ENCODE results near the gene LPCAT4.

The LPCAT4 gene

DNA sequence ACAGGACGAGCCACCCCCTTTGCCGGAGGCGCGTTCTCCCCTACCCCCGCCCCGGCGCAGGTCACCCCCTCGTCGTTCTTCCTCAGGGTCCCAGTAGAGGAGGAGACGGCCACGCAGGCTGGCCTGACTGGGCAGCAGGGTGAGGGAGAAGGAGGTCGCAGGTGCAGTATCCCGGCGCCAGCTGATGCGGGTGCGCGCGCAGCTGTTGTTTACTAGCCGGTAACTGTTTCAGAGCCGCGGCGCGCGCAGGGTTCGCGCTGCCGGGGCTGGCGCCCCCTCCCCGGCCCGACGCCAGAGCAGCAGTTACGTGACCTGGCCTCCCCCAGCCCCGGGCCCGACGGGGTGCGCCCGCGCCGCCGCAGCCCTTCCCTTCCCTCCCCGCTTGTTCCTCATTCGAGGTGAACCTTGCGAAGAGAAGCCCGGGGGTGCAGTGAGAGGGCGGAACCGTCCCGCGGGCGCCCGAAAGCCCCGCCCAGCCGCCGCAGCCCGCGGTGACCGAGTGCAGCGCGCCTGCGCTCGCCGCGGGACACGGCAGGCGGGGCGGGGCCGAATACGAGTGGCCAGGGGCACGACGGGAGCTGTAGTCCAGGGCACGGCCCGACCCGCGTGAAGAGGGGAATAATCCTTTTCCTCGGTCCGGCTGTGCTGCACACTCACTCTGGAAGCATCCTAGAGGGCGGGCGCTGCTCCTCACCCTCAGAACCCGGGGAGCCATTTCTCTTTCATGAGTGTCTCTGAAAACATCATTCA is 29.3 kb downstream of the LPCAT4 start, which contains the start of gene SLC12A6:
Gene SLC12A6 (minus strand): TSS at position 225 of the 750 bp plus-strand sequence. CDS start 1,101 bp downstream, outside the sequence.
- DNase-seq (ENCODE audit: low spot score) (peak; percentile 82), FAIRE-seq (no peak)

DNA sequence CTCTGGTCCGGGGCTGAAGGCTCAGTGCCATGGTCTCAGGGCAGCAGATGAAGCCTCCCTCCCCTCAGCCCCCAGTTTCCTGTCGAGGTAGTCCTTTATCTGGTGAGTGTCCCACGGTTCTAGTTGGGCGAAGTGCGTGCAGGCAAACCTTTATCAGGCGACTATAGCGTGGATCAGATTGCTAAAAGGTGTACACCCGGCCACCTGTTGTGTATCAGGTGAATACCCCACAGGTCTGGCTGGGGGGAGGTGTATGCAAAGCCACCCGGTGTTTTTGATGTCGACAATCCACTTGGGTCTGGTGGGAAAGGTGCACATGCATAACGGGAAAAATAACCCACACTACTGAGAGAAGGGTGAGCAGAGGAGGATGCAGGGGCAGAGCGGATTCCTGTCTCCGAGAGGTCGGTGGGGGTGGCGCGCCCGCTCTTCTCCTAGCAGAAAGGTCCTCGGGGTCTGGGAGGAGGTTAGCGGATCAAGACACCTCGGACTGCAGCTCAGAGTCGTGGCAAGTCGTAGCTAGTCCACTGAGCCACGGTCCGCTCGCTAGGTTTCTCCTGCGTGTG is 29.9 kb downstream of the LPCAT4 start:
- no peak for FAIRE-seq

DNA sequence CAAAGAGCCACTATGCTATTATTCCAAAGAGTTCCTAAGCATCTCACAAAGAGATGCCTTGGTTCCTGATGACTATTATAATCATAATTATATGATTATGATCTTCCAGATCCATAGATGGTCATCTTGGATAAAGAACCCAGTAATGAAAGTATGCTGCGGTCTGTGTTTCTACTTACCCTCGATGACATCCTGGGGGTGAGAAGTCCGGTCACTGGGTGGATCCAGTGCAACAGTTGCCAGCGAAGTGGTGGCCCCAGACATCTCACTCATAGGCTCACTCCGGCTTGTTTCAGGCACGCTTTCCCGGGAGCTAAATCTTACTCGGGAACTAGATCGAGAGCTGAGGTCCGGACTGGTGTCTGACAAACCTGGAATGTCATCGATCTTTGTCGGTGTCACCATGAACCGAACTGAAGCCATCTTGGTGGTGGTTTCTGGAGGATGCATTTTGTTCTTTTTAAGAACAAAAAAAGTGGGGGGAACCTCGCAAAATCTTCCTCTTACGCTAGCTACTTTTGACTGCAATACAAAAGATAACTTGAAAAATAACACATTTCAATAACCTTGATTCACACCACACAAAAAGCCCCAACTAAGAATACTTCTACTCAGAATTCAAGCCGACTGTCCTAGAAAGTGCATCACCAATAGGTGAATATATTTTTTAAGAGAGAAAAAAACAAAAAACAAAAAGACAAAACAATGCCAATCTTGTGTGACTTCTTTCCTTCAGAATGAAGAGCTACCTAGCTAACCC is 30.6 kb downstream of the LPCAT4 start:
- no peak for FAIRE-seq
- no peak for DNase-seq (ENCODE audit: low spot score)

More for the DNA sequence above, 29.9 kb downstream of the LPCAT4 start:
- no peak for DNase-seq (ENCODE audit: low spot score)

DNA sequence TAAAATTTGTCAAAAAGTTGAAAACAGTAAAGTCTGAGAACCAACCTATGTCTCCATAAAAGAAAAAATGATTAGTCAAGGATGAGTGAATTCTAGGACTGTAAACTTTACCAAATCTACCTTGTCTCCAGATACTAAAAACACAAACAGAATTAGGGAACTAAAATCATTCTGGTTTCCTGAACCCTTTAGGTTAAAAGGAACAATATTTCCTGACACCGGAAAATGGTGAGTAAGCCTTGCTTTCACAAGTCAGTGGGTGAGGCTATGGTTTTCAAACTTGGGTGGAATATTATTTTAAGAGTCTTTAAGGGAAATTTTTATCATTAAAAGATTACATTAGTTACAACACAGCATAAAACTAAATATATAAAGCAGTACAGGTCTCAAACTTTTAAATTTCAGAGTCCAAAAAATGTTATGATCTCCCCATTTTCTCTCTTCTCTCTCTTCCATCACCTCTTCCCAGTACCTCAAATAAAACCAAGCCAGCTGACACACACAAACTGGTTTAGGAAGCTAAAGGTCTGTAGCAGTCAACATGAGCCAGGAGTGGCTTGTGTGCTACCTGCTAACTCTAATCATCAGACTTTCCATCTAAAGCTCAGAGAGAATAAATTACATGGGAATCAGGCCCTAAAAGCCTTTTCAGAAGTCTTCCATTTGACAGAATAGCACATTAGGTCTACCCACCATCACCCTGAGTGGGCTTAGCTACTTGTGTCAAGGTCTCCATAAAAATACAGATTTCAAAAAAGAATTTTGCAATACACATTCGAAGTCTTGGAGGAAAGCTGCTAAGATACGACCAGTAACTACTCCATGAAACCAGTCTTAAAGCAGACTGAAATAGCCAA is 31.6 kb downstream of the LPCAT4 start:
- FAIRE-seq (no peak), DNase-seq (ENCODE audit: low spot score) (no peak)

DNA sequence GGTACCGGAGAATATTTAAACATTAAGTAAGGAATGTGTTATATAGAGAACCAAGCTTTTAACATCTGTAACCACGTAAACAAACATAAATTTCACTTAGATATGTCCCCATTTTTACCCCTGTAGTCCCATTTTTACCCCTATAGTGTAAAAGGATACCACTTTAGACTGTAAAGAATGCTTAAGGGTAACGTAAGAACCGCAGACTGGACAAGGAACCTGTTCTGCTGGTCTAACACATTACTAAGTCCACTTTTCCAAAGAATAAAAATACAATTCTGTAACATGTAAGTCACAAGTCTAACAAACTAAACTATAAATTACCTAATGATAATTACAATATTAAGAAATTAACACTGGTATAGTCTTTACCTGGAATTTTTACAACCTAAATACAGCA is 32.3 kb downstream of the LPCAT4 start:
- no peak for FAIRE-seq

DNA sequence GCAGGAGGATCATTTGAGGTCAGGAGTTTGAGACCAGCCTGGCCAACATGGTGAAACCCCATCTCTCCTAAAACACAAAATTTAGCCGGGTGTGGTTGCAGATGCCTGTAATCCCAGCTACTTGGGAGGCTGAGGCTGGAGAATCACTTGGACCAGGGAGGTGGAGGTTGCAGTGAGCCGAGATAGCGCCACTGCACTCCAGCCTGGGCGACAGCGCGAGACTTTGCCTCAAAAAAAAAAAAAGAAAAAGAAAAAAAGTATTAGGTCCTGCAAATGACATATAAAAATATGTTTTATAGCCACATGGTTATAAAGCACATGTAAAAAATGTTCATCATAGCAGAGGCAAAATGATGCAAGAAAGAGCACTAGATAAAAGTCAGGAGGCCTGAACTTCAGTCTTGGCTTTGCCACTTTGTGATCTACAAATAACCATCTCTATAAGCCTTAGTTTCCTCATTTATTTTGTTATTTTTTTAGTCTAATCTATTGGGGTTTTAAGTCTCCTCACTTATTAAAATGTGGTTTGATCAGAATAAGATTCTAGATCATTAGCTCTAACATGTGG is 34.4 kb downstream of the LPCAT4 start:
- FAIRE-seq (no peak), DNase-seq (ENCODE audit: low spot score) (no peak)

More for the DNA sequence above, 32.3 kb downstream of the LPCAT4 start:
- no peak for DNase-seq (ENCODE audit: low spot score)

DNA sequence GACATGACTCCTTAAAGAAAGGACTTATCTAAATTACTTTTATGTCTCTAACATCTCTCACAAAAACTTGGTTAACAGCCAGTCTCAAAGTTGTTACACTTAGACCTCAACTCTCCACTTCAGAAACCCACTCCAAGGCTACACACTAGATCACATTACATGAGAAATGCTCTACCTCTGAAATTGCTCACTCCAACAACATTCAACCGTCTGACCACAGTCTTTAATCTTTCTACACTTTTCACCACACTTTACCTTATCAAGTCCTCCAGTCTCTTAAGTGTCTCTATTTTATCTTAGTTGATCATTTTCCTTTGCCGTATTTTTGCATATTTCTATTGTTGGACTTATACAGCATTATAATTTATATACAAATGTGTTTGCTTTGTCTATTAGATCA is 35.2 kb downstream of the LPCAT4 start:
- FAIRE-seq: no peak
- no peak for DNase-seq (ENCODE audit: low spot score)

DNA sequence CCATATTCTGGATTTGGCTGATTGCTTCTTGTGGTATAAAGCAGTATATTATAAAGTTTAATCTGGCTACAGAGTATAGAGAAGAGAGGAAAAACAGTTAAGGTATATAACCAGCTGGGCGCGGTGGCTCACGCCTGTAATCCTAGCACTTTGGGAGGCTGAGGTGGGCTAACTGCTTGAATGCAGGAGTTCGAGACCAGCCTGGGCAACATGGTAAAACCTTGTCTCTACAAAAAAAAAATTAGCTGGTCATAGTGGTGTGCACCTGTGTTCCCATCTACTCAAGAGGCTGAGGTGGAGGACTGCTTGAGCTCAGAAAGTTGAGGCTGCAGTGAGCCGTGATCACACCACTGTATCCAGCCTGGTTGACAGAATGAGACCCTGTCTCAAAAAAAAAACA is 36.7 kb downstream of the LPCAT4 start:
- no peak for FAIRE-seq

DNA sequence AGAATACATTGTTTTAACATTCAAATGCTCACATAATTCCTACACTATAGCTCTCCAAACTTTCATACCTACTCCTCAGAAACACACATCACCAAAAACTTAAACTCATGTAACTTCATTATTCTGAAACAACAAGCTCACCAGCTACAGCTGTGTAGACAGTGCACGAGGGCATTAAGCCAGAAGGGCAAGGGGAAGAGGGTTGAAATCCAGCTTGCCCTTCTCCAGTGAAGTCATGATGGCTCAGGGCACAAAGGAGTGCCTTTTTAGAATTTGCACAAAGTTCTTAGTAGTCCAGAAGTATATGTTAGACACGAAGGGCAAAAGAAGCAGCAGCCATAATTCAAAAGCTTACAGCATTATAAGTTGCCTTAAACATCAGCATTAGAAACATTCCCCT is 38.0 kb downstream of the LPCAT4 start:
- FAIRE-seq (no peak), DNase-seq (ENCODE audit: low spot score) (no peak)

More for the DNA sequence above, 36.7 kb downstream of the LPCAT4 start:
- no peak for DNase-seq (ENCODE audit: low spot score)

DNA sequence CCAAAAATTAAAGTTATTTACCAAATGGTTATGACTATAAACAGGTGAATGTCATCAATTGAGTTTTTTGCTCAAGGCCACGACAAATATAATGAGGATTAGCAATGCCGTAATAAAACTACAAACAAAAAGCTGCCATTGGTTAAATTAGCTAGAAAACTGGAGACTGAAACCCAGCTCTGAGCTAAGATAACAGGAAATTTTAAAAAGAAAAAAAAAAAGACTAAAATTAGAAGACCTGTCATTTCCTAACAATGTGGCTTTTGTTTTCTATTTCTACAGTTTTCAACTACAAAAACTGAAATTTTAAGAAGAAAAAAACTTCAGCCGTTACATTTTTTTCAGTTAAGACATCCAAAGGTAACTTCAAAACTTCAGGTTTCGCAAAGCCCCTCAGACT is 39.1 kb downstream of the LPCAT4 start:
- DNase-seq (ENCODE audit: low spot score) (no peak), FAIRE-seq (no peak)

DNA sequence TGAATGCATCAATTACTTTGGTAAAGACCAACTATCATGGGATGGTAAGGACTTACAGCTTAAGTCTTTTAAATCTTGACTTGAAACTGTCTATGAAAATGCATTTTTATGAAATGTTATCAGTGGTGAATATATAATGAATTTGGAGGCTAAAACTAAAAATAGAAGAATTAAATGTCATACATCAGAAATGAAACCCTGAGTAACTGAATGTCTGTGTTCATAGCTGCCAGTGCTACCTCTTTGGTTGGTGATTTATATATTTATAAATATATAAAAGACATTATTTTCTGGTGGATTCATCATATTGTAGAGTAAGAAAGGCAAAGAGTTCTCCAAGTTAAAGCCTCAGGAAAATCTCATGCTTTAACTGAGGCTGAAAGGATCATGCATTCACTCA is 41.6 kb downstream of the LPCAT4 start:
- FAIRE-seq (no peak), DNase-seq (ENCODE audit: low spot score) (no peak)

DNA sequence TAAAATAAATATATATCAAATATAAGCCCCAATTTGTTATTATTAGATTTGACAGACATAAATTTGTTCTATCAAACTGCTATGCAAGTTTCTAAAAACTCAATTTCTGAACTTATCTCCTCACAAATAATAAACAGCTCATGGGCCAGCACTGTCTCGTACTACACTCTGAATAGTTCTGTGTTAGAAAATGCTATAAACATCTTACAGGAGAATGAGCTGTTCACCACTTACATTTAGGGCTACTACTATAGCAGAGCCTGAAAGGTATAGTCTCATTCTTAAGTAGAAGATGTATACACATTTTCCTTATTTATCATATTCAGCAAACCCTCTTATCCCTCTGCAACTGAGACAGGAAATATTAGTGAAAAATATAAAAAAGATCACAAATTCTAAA is 42.1 kb downstream of the LPCAT4 start:
- FAIRE-seq (no peak), DNase-seq (ENCODE audit: low spot score) (no peak)

DNA sequence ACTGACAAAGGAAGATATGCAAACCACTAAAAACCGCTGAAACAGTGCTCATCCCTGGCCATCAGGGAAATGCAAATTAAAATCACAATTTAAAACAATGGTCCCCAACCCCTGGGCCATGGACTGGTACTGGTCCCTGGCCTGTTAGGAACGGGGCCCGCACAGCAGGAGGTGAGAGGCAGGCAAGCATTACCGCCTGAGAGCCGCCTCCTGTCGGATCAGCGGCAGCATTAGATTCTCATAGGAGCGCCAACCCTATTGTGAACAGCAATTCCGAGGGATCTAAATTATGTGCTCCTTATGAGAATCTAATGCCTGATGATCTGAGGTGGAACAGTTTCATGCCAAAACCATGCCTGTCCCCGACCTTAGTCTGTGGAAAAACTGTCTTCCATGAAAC is 43.8 kb downstream of the LPCAT4 start:
- FAIRE-seq (no peak), DNase-seq (ENCODE audit: low spot score) (no peak)

DNA sequence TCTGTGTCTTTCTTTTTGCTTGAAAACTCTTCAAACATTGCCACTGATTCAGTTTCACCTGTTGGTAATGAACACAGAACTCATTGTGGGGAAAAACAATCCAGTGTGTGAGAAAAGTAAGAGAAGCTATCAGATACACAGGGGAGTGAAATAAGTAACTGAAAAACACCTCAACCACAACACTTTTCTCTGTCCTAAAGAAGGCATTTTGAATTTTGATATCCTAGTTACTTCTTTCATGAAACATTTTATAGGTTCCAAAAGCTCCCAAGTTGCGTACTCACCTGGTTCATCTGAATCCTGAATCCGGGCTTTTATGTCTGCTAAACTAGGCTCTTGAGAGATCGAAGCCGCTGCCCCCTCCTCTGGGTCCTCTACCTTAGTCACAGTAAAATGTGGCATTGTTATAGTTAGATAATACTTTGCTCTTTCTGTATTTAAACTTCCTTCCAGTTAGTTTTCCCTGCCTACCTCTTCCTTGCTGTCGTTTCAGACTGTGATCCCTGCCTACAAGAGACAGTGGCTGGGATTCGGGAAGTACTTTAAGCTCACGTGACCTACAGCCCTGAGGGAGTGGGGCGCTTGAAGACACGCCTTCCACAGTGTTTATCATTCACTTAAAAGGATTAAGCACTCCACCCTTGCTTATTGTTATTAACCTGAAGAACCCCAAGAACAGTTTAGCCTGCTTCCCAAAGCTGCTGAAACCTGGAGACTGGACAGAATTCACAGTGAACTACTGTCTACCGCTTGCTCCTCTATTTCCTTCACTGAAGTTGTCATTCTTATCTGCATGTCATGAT is 48.5 kb downstream of the LPCAT4 start:
- FAIRE-seq (peak; percentile 28), DNase-seq (ENCODE audit: low spot score) (peak; percentile 28)

DNA sequence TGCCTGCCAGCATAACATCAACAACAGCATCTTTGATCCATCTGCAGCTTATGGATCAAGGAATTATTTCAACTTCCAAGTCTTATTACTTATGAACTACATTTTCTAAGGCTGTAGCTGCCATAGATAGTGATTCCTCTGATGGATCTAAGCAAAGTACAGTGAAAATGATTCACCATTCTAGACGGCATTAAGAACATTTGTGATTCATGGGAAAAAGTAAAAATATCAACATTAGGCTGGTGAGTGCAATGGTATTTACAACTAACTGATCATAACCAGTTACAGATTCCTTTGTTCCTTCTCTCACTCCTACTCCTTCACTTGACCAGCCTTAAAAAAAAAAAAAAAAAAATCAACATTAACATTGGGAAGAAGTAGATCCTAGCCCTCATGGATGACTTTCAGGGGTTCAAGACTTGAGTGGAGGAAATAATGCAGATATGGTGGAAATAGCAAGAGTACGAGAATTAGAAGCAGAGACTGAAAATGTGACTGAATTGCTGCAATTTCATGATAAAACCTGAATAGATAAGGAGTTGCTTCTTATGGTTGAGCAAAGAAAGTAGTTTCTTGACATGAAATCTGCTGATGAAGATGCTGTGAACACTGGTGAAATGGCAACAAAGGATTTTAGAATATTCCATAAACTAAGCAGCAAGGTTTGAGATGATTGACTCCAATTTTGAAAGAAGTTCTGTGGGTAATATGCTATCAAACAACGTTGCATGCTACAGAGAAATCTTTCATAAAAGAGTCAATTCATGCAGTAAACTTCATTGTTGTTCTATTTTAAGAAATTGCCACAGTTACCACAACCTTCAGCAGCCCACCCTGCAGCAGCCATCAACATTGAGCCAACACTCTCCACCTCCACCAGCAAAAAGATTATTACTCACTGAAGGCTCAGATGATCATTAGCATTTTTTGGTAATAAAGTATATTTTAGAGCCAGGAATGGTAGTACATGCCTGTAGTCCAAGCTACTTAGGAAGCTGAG is 52.2 kb downstream of the LPCAT4 start:
- FAIRE-seq (no peak), DNase-seq (ENCODE audit: low spot score) (no peak)

DNA sequence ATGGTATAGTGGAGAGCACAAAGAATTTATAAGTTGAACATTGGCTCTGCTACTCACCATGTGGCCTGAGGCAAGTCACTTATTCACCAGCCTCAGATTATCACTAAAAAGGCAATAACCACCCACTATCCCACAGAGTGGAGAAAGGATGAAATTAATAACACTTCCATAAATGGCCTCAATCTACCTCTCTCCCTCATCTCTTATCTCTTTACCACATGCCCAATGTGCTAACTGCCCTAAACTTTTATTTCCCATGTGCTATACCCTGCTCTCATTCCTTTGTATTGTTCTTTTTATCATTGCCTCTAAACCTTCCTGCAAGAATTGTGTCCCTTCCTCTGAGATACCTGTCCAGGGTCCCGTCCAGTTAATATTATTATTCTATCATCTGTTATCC is 55.4 kb downstream of the LPCAT4 start:
- no peak for DNase-seq (ENCODE audit: low spot score)
- FAIRE-seq: no peak

All from RCC 7860 (cell line).